Right lobe of liver (tissue), 6 donors: ENCODE data around the gene TRRAP. TPM values are rescaled to one million over a fixed set of nuclear protein-coding genes. Genes with fewer than 3 reads are reported as not detected.
A peak's percentile ranks its signal among the peaks of the same experiment; 100 is the strongest.

Experiments
- ATAC-seq, 4 donors: fragments of 200-7000 bp; cut with Tn5 transposase; one replicate each; pipeline ENCODE4 v1.9.1; 2020; ENCODE audit warnings: mild to moderate bottlenecking in 4 of 4, moderate library complexity in 4 of 4
- DNase-seq, 3 donors: peaks; one replicate each; pipeline ENCODE4 v3.0.0-alpha.2; 2020
- H3K27ac ChIP-seq, 3 donors: fragments of 200-600 bp; one replicate each; pipeline ENCODE4 v1.8.0; 2022
- H3K27me3 ChIP-seq, 2 donors: fragments of 200-600 bp; one replicate each; pipeline ENCODE4 v1.8.0; 2022
- H3K36me3 ChIP-seq, 4 donors: fragments of 200-600 bp; sonication (generic) in 1 of 4; one replicate each; pipeline versions ENCODE4 v1.5.1 to v1.8.0; 2017 to 2022; ENCODE audit warnings: control low read depth in 1 of 4
- H3K4me1 ChIP-seq, 4 donors: fragments of 200-600 bp; sonication (generic) in 1 of 4; one replicate each; pipeline versions ENCODE4 v1.5.1 to v1.8.0; 2017 to 2022; ENCODE audit warnings: control low read depth in 1 of 4
- H3K4me3 ChIP-seq, 3 donors: fragments of 200-600 bp; one replicate each; pipeline ENCODE4 v1.8.0; 2022
- H3K9me3 ChIP-seq, 4 donors: fragments of 200-600 bp; sonication (generic) in 1 of 4; one replicate each; pipeline versions ENCODE4 v1.5.1 to v1.8.0; 2017 to 2022; ENCODE audit warnings: control low read depth in 1 of 4
- CTCF ChIP-seq, 4 donors: fragments of 200-600 bp in 3 of 4; fragments of 450-650 bp in 1 of 4; IDR thresholded peaks; one replicate each; pipeline versions ENCODE4 v1.5.1 to v1.8.0; 2016 to 2022; ENCODE audit warnings: antibody characterized with exemption in 4 of 4, mild to moderate bottlenecking in 2 of 4
- POLR2A ChIP-seq: fragments of 450-650 bp; IDR thresholded peaks from one replicate; pipeline ENCODE4 v1.6.1; 2017; ENCODE audit warnings: antibody characterized with exemption, mild to moderate bottlenecking
- WGBS: methylation state at CpG from one replicate; pipeline ENCODE4 v1.1.6; 2018; ENCODE audit warnings: low coverage, low lambda C conversion rate; ENCODE audit not compliant: insufficient coverage; ENCODE audit errors: missing lambda C conversion rate; 5-methylcytosine and 5-hydroxymethylcytosine counted together
- intact Hi-C, 2 donors: fragments of 100-400 bp; cut with DNase I; formaldehyde crosslinking; loops; one replicate each; pipeline versions ENCODE4 v1.11.2 to v1.14.1; 2022
- total RNA-seq, 6 experiments: library from RNA; depleted of rRNA in 2 of 6; stranded (reverse); fragments of >200 nt in 2 of 6; fragmentation: NEBNext Ultra II Directional in 3 of 6; extraction: Animal tissue kit (Norgen Biotek cat#: 25700) in 3 of 6; gene quantifications; one replicate each; pipeline versions ENCODE4 v1.1.0 to v1.2.4, GENCODE V29; 2016 to 2023
- donor health status: DM: no; HTN: yes; CAD: no.
- donor health status: DM: no; HTN: no; CAD: no.
- donor health status: DM: no; HTN: no; CAD: no.
- donor health status: DM: no; HTN: yes; CAD: no.
- donor health status: DM: no; HTN: yes; CAD: no.

The TRRAP gene
- total RNA-seq, 6 experiments from 2014 or later = 16.1 to 20.5 (median 18.6) TPM

- no peak for TF ChIP-seq CTCF (IDR thresholded peaks at IDR 0.05)
- no peak for TF ChIP-seq POLR2A
- 60% methylated on average over 2 of the region's 2 CpGs for WGBS
Measured at GRCh38 chr7:98863601-98864000, 14.7 kb upstream of the TRRAP start.

GRCh38 chr7:98864731-98865453 lies 13.4 kb upstream of the TRRAP start:
- Histone ChIP-seq H3K27ac (no peak overlapping the region), H3K36me3 (no peaks in the 10 kb centered on the region), H3K9me3 (no peaks in the 10 kb centered on the region), H3K4me3 (no peak overlapping the region), H3K4me1 (no peaks in the 10 kb centered on the region), H3K27me3 (no peaks in the 10 kb centered on the region)
- intact Hi-C loops = no loop called here
- DNase-seq = peak in 1 of 3 donors; percentile 46
- 58% methylated on average over 9 of the region's 14 CpGs for WGBS
- peak in 2 of 4 donors; percentile 29 to 34 for ATAC-seq
- TF ChIP-seq POLR2A (no peak), CTCF (IDR thresholded peaks at IDR 0.05) (no peak)

More at GRCh38 chr7:98863601-98864000, 14.7 kb upstream of the TRRAP start:
- intact Hi-C loops = no loop called here
- H3K27ac ChIP-seq = no peak overlapping the region
- DNase-seq (no peak), ATAC-seq (no peak)
- H3K9me3 ChIP-seq = no peaks in the 10 kb centered on the region
- H3K36me3 ChIP-seq = no peaks in the 10 kb centered on the region
- H3K4me1 ChIP-seq = no peaks in the 10 kb centered on the region
- H3K27me3 ChIP-seq = no peaks in the 10 kb centered on the region
- no peak overlapping the region for H3K4me3 ChIP-seq

DNA sequence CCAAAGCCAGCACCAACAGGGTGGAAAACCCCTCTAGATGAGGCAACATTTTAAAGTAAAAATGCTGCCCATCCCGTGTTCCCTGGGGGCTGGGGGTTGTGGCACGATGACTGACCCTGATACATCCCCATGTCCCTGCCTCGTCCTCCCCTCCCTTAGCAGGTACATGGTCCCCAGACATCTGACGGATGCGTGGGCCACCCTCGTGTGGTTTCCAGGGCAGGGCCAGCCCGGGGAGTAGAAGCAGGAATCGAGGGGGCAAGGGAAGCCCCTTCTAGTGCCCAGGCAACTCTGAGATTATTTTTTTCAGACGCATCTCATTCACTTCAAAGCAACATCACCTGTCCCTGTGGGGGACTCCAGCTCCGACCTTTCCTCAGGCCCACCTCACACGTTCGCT lies 12.0 kb upstream of the TRRAP start:
- 64% methylated on average over 8 of the region's 12 CpGs for WGBS
- peaks cover 0 to 5% of the 10 kb centered on the region in 2 donors for H3K27me3 ChIP-seq
- ATAC-seq = no peak

GRCh38 chr7:98866765-98867164 lies 11.6 kb upstream of the TRRAP start:
- no peaks in the 10 kb centered on the region for H3K4me1 ChIP-seq
- TF ChIP-seq POLR2A (no peak), CTCF (IDR thresholded peaks at IDR 0.05) (no peak)
- no peaks in the 10 kb centered on the region for H3K36me3 ChIP-seq
- ATAC-seq (no peak), DNase-seq (peak in 1 of 3 donors; percentile 2)
- H3K9me3 ChIP-seq = no peaks in the 10 kb centered on the region
- no peak overlapping the region for H3K27ac ChIP-seq
- intact Hi-C loops = no loop called here
- peaks cover 0 to 5% of the 10 kb centered on the region in 2 donors for H3K27me3 ChIP-seq
- no peak overlapping the region for H3K4me3 ChIP-seq
- WGBS = 93% methylated on average over 7 of the region's 7 CpGs

More for the DNA sequence above, 12.0 kb upstream of the TRRAP start:
- TF ChIP-seq POLR2A (no peak), CTCF (IDR thresholded peaks at IDR 0.05) (no peak)
- H3K4me3 ChIP-seq = no peak overlapping the region
- peak in 1 of 3 donors; percentile 15 for DNase-seq
- intact Hi-C loops = no loop called here
- H3K27ac ChIP-seq = no peak overlapping the region
- no peaks in the 10 kb centered on the region for H3K4me1 ChIP-seq
- no peaks in the 10 kb centered on the region for H3K36me3 ChIP-seq
- H3K9me3 ChIP-seq = no peaks in the 10 kb centered on the region
